NCI-H146 (cell line): ENCODE data around the gene EML2.
"Not testable (repeated sequence)": the region's sequence is repeated elsewhere in the genome, so short reads cannot be mapped to it uniquely, and the experiment has no call there.

Experiments
- DNase-seq: peaks from one replicate; lab custom pipeline; 2025; lab: John Stamatoyannopoulos, UW

The EML2 gene

DNA sequence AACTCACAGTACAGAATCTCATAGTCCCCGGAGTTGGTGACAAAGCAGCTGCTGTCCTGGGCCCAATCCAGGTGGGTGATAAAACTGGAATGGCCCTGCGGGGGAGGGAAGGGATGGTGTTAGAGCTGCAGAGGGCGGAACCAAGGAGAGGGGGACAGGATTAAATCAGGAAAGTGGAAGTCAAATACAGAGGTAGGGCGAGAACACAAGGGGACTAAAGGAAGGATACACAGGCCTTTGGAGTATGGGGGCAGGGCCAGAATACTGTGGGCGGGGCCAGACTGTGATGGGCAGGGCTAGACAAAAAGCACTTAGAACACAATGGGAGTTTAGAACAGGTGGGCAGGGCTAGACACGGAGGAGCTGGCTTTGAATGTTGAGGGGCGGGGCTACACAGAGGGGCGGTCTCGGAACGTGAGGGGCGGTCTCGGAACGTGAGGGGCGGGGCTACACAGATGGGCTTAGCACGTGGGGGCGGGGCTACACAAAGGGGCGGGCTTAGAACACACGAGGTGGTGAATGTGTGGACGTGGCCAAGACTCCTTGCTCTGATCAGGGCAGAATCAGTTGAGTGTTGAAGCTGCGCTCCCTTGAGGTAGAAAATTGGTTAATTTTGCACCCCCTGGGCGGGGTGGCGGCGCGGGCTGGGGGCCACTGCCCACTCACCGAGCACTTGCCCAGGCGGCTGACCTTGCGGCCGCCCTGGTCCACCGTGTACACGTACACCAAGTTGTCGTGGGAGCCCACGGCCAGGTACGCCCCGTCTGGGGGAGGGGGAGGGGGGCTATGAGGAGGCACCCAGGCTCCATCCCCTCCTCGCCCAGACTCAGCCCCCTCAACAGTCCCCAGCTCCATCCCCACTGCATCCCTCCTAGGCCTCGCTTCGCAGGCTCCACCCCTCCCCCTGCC, 23.1 kb downstream of the EML2 start:
- DNase-seq = peak; percentile 71

DNA sequence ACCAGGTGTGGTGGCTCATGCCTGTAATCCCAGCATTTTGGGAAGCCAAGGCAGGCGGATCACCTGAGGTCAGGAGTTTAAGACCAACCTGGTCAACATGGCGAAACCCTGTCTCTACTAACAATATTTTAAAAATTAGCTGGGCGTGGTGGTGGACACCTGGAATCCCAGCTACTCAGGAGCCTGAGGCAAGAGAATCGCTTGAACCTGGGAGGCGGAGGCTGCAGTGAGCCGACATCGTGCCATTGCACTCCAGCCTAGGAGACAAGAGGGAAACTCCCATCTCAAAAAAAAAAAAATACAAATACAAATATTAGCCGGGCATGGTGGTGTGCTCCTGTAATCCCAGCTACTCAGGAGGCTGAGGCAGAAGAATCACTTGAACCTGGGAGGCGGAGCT, 24.1 kb downstream of the EML2 start:
- DNase-seq = not testable (repeated sequence)

DNA sequence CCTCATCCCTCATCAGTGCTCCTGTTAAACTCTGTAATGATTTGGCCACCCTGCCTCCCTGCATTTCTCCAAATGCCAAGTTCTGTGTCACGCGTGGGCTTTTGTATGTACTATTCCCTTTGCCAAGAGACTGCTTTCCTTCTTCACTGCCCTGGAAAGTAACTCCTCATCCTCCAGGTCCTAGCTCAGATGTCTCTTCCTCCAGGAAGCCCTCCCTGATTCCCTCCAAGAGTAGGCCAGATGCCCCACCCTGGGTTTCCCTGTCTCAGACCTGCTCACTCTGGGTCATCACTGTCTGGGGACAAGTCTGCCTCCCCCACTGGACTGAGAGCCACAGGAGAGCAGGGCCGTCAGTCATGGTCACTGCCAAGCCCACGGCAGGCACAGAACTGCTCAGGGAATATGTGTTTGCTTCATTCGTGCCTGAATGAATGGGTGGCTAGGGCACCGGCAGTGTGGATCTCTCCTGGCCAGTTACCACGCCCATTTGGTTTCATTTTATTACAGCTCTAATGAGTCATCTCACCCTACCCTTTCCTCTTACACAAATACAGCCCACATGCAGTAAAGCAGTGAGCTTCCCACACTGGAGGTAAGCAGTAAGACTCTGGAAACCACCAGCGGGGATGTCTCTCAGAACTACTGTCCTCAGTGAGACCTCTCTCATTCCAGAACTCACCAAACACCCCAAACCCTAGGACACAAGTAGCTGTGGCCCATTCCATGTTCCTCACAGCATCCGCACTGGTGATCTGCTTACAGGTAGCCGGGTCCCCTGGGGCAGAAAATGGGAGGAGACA, 25.1 kb downstream of the EML2 start:
- no peak for DNase-seq

DNA sequence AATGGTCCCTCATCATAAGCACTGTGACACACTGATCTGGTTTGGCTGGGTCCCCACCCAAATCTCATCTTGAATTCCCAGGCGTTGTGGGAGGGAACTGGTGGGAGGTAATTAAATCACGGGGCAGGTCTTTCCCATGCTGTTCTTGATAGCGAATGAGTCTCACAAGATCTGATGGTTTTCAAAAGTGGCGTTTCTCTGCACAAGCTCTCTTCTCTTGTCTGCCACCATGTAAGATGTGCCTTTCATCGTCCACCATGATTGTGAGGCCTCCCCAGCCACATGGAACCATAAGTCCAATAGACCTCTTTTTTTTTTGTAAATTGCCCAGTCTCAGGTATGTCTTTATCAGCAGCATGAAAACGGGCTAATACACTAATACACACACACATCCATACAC, 30.2 kb downstream of the EML2 start:
- DNase-seq = no peak

DNA sequence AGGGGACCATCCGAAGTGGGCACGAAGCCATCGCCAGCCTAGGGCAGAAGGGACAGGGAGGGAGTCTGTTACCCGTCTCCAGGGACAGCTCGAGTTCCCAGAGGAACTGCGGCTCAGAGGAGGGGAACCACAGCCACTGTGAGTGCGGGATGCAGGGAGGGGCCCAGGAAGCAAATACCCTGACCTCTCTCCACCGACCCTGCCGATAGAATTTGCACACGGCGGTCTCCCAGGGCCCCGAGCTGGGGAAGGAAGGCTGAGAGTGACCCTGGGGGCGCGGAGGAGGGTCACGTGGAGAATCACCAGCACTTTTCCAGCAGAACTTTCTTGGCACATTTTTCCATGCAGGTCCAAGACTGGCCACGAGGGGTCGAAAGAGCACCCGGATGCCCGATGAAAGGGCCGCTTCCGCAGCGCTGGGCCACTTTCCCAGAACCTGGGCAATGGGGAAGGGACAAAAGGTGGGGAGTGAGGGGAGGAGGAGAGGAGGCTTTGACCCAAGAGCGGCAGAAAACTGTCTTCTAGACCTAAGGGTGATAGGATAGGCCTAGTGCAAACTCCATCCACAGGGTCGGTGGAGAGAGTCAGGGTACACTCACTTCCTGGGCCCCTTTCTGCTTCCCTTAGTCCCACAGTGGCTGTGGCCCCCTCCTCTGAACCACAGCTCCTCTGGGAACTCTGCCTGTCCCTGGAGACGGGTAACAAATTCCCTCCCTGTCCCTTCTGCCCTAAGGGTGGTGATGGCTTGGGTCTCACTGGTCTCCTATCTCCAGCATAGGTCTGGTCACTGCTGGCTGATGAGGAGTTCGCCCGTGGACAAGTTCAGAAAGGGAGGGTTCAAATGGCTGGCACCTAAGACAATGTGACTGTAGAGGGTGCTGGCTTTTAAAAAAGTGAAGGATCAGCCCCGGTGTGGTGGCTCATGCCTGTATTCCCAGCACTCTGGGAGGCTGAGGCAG, 31.8 kb downstream of the EML2 start:
- DNase-seq = peak; percentile 62

DNA sequence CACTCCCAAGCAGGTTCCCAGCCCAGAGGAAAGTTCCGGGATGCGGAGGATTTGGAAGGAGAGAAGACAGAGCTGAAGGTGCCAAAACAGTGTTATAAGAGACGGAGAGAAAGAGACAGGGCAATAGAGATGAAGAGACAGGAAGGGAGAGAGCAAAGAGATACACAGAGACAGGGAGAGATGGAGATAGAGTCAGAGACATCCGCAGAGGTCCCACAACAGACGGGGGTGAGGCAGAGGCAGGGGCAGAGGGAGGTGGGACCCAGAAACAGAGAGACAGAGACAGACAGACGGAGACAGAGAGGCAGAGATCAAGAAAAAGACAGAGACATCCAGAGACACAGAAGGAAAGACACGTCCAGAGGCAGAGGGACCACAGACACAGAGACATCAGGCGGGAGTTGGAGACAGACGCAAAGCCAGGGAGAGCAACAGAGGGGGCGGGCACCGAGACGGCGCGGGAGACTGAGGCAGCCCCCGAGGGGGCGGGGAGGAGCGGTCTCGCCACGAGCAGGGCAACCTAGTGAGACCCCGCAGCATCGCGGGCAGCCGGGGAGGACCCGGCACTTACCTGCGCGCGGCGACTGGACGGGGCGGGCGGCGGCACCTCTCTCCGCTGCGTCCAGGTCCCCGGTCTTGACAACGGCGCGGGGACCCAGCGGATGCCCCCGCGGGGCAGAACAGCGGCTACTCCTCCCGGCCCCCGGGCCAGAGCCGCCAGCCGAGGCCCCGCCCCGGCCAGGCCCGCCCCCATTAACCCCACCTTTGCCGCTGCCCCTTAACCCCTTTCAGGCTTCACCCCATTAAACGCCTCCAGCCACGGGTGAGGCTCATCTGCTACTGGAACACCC, 37.4 kb downstream of the EML2 start, which contains the start of gene GPR4:
GPR4 (minus strand) TSS at position 689 of the 851 bp plus-strand sequence. CDS start 10,346 bp downstream, outside the sequence.
- peak; percentile 42 for DNase-seq

DNA sequence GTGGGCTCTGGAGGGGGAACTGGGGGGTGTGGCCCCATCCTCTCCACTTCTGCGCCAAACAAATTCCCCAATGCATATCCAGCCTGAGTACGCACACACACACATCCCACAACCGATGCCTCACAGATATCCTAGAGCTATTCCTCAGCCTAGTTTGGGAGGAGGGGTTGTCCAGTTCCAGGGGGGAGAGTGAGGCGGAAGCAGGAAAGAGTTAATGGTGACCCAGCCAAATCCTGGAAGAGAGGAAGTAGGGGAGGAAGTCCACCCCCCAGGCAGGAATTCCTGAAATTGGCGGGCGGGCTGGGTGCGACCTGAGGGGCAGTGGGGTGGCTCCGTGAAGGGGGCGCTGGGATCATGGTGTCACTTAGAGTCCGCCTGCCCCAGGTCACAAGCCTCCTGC, 38.1 kb downstream of the EML2 start:
- DNase-seq = no peak

DNA sequence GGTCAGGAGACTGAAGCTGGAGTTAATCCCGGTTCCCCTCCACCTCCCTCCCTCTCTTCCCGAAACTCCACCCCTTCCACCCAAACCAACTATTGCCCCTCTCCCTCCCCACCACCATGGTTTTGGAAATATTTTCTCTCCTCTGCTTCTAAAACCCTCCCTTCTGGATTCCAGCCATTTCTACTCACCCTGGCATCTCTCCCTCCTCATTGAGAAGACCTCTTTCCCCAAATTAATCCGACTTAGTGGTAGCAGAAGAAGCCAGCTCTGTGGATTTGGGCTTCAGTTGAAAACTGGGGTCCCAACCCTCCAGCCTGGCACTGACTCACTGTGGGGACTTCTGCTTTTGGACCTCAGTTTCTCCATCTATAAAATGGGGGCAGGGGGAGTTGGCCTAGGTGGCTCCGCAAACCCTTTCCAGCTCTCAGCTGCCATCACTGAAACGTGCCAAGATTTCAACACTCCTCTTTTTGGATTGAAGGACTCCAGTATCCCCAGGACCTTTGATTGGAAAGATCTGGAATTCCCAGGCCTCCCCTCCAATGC, 38.8 kb downstream of the EML2 start:
- no peak for DNase-seq

DNA sequence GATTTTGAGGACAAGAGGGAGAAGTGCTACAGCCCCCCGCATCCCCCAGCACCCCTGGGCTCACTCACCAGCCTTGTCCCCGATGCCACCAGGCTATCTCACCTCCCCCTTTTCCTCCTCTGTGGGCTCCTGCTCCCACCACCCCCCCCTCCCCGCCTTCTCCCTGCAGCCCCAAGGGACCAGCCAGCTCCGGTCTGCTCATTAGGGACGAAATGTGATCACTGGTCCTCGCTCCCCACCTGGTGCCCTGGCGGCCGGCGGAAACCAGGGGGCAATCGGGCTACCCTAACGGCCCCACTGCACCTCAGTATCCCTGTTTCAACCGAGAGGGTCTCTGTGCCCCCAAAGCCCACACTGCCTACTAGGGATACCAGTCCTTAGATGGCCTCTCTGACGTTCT, 39.9 kb downstream of the EML2 start:
- no peak for DNase-seq

DNA sequence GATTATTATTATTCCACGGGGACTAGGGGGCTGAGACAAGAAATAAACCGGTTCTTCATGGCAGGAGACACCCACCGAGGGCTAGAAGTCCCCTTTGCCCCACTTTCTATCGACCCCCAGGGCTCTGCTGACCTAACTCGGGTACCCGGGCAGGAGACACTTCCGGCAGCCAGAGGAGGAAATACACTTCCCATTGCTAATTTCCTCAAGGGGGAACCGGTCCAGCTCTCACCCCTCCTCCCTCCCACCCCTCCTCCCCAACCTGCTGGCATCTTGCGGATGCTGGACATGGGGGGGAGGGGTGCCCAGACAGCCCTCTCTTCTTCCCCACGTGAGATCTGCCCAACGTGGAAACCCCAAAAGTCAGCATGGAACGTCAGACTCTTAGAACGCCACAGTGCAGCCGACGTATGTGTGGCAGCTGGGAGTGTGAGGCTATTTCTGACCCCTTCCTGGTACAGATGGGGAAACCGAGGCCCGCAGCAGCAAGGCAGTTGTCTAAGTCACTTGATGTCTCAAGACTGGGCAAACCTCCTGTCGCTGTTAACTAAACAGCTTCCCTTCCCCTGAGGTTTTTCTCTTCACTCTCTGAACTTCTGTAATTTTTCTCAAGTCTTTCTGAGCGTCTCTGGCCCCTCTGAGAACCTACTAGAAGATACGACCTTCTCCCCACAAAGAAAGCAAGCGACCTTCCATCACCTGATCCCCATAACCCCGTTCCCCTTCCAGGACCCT, 40.8 kb downstream of the EML2 start:
- no peak for DNase-seq

DNA sequence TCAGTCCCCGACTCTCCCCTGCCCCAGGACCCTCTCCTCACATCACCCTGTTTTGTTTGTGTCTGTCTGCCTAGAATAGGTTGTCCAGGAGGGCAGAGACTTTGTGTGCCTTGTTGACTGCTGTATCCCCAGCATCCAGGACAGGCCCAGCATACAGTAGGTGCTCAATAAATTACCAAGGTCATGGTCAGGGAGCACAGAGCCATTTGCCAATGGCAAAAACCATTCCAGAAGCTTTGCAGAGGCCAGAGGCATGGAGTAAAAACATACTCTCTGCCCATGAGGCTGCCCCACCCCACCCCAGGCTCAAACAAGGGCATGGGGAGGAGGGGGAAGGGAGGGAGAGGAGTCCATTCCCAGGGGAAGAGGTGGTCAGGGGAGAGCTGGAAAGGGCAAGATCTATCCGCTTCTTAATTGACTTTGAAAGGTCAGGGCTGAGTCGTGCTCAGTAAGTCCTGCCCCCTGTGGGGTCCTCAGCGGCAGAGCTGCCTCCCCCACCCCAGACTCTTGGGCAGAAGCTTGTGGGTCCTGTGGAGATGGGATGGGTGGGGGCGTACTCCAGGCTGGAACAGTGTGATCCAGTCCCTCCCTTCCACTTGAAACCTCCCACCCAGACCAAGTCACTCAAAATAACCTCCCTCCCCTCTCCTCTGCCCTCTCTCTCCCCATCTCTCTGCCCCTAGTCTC, 41.6 kb downstream of the EML2 start:
- DNase-seq = no peak

DNA sequence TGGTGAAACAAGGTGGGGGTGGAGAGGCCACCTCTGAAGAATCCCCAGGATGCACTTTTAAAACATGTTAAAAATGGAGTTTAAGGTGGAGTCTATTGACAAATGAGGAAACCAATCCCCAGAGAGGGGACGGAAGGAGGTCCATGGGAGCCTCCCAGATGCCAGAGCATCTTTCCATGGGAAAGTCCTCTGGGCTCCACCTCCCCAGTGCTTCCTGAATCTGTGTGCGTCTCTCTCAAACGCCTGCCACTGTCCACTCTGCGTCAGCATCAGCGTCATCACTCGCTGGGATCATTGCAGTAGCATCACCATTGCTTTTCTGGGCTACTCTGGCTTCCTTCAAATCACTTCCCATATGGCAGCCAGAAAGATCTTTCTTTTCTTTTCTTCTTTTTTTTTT, 43.4 kb downstream of the EML2 start:
- no peak for DNase-seq

DNA sequence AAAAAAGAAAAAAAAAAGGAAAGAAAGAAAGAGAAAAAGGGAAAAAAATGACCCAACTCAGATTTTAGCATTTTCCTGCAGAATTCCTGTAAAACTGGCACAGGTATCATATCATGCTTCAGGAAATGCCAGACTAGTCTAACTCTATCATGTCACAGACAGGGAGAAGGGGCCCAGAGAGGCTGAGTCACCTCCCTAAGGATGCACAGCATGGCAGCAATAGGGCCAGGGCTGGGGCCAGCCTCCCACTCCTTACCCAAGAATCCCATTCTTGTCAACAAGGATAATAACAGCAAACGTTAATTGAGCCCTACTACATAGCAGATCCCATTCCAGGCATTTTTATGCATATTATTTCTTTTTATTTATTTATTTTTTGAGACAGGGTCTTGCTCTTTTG, 45.7 kb downstream of the EML2 start:
- DNase-seq = no peak

DNA sequence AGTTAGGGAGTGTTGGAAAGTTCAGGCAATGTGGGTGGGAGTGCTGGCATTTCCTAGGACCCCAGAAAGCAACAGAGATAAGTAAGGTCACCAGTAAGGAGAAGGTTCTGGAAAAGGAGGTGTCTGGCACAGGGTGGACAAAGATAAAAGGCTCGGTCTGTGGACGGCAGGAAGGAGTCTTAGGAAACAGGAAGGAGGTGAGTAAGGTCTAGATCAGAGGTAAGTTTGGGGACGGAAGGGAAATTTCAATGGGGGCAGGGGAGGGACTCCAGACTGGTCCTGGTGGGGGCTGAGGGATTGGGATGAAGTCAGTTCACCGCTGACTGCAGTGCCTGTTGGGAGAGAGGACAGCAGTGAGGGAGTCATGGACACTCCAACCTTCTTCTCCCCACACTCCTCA, 46.8 kb downstream of the EML2 start:
- DNase-seq = no peak

DNA sequence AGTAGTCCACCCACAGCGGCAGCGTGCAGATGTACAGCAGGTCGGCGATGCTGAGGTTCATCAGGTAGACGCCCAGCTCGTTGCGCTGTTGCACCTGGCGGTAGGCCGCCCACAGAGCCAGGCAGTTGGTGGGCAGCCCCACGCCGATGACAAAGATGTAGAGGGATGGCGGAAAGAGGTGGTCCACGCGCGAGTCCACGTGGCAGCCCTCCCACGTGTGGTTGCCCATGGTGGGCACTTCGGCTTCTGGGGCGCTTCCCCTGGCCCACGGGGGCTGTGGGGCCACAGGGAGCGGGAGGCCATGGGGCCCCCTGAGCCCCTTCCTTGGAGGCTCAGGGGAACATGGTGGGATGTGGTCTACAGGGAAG, 47.6 kb downstream of the EML2 start:
- DNase-seq = no peak

DNA sequence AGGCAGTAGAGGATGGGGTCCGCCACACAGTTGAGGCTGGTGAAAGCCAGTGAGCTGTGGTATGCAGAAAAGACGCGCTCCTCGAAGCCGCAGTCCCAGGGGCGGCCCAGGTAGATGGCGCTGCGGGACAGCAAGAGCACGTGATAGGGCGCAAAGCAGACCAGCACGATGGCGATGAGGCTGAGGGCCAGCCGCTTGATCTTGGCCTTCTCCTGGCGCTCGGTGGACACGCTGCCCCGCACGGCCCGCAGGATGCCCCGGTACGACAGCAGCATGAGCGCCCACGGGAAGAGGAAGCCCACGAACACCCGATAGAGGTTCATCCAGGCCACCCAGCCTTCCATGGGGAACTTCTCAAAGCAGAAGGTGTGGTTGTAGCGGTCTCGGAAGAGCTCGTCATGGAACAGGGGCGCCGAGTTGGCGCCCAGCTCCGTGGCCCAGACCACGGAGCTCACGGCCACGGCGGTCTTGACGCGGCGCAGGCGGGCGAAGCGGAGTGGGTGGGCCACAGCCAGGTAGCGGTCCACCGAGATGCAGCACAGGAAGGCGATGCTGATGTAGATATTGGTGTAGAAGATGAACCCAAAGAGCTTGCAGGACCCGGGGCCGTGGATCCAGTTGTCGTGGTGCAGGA, 48.1 kb downstream of the EML2 start:
- peak; percentile 83 for DNase-seq

DNA sequence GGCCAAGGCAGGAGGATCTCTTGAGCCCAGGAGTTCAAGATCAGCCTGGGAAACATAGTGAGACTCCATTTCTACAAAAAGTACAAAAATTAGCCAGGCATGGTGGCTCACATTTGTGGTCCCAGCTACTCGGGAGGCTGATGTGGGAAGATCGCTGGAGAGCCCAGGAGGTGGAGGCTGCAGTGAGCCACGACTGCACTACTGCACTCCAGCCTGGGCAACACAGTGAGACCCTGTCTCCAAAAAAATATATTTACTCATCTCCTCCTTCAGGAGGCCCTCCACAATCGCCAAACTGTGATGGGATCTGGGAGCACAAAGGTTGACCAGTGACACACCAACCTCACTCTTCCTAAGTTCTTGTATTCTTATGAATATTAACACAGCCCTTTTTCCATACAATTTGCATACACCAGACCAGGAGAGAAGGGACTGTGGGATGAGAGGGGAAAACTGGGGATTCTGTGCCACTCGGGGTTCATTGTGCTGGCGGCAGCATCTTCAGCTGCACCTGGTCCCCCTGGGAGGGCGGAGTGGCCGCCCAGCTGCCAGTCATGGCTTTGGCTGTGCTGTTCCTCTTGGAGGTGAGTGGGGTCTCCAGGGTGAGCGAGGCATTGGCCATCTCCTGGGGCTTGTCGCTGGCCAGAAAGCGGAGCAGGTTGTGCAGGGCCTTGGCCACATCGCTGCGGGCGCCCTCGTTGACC, 48.7 kb downstream of the EML2 start:
- no peak for DNase-seq

DNA sequence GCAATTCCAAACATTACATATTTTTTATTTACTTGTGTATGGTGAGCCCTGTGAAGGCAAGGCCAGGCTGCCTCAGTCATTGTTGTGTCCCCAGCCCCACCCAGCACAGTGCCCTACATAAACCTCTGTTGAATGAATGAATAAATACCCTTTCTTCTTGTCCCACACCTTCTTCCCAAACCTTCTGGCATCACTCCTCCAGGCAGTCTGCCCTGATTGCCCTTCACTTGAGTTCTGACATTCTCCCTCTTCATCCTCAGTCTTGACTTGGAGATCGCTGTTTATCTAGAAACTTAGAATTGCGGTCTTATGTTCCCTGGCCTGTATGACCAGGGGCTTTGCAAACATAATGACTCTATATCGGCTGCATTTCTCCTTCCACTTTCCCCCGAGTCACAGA, 49.4 kb downstream of the EML2 start:
- no peak for DNase-seq
